Cardiac fibroblast (primary cell): Measurements from ENCODE around the gene ITGA8.

ENCODE experiments used
- DNase-seq, 2 donors: peaks; one replicate each; pipeline versions ENCODE4 v3.0.0 to v3.0.0-alpha.2; 2010; ENCODE audit warnings: low read depth in 2 of 2
- H3K4me3 ChIP-seq, 2 donors: replicated peaks in 1 of 2; 1 replicate in 1 of 2; 2 replicates in 1 of 2; pipeline ENCODE4 v1.5.1; 2011; ENCODE audit warnings: low read depth in 2 of 2, low read length in 2 of 2, mild to moderate bottlenecking in 2 of 2, moderate library complexity in 1 of 2
- TF ChIP-seq, protein P1 (sequence below): IDR thresholded peaks from one replicate; pipeline ENCODE4 v1.5.1; 2011; ENCODE audit warnings: low read depth, mild to moderate bottlenecking, low read length, inconsistent platforms

ITGA8 gene

GRCh38 chr10:15606377-15606776 lies 113.3 kb downstream of the ITGA8 start:
- no peak for DNase-seq
- H3K4me3 ChIP-seq = no peak overlapping the region
- TF ChIP-seq, protein P1, sequence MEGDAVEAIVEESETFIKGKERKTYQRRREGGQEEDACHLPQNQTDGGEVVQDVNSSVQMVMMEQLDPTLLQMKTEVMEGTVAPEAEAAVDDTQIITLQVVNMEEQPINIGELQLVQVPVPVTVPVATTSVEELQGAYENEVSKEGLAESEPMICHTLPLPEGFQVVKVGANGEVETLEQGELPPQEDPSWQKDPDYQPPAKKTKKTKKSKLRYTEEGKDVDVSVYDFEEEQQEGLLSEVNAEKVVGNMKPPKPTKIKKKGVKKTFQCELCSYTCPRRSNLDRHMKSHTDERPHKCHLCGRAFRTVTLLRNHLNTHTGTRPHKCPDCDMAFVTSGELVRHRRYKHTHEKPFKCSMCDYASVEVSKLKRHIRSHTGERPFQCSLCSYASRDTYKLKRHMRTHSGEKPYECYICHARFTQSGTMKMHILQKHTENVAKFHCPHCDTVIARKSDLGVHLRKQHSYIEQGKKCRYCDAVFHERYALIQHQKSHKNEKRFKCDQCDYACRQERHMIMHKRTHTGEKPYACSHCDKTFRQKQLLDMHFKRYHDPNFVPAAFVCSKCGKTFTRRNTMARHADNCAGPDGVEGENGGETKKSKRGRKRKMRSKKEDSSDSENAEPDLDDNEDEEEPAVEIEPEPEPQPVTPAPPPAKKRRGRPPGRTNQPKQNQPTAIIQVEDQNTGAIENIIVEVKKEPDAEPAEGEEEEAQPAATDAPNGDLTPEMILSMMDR = no peak

GRCh38 chr10:15605740-15606369 lies 113.9 kb downstream of the ITGA8 start:
- TF ChIP-seq, protein P1 = no peak
- no peak overlapping the region for H3K4me3 ChIP-seq
- DNase-seq = no peak

DNA sequence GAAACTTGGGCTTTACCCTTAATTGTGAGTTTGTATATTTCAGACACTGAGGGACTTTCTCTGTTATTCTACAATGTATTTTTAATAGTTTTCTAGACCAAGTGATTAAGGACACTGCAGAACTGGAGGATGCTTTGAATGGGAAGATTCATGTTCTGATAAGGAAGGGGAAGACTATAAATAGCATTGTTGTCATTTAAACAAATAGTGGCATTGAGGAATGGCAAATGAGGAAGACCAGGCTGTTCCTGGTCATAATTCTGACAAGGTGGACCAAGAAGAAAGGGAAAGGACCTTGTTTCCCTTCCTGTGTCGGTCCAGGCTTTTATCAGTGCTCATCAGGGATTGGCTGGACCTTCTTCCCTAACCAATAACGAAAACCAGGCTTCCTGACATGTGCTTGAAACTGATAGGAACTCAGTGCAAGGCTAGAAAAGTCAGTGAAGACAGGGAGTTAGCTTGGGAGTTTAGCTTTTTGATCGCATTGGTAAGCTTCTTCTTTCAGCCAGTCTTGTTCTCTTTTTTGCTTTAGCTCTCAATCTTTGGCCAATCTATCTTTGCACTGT lies 116.2 kb downstream of the ITGA8 start:
- TF ChIP-seq, protein P1 = no peak
- H3K4me3 ChIP-seq = no peak overlapping the region
- DNase-seq = no peak

GRCh38 chr10:15601819-15602218 lies 117.9 kb downstream of the ITGA8 start:
- H3K4me3 ChIP-seq = no peak overlapping the region
- TF ChIP-seq, protein P1 = no peak
- DNase-seq = no peak

DNA sequence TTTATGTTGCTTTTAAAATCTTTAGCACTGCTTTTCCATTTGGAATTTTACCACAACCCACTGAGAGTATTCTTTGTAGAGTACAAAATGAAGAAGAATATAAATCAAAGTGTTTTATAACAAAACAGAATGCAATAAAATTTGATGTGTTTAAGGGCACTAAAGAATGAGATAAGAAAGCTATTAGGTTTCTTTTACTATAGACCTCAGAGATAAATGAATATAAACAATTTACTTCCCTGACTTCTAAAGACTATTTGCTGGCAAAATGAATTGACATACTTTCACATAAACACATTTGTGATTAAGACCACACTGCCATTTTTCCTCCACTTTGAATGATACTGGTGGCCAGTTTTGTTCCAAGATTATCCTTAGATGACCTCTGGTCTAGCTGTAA lies 124.5 kb downstream of the ITGA8 start:
- TF ChIP-seq, protein P1 = no peak
- DNase-seq = no peak
- H3K4me3 ChIP-seq = no peak overlapping the region

DNA sequence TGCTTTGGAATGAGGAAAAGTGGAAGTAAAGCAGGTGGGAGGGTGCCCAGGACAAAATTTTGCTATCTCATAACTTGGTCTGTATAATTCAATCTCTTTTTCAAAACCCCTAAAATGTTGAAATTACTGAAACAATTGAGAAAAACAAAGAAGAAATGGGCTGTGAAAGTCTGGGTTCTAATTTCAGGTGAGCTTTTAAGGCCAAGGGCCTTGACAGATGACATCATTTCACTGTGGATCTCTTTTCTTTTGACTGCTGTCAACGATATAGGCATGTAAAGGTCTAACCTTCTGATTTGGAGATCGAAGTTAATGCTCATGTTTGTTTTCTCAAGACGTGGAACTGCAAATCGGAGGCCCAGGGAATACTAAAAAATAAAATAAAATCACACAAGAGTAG lies 127.8 kb downstream of the ITGA8 start:
- TF ChIP-seq, protein P1 = no peak
- H3K4me3 ChIP-seq = no peak overlapping the region
- DNase-seq = no peak

DNA sequence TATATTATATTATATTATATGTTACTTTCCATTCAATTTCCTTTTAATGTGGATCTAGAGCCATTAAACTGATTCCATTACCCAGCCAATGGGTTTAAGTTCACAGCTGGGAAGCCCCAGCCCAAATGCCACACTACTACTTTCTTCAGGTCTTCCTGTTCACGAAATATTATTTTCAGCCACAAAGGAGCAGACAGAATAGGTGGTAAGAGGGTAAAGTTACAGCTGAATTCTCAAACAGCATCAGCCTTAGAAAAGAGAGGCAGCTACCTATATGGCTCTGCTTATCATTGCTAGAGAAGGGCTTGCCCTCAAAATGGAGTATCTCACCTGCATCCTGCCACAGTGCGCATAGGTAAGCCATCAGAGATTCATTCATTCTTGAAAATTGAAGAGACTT lies 128.3 kb downstream of the ITGA8 start:
- no peak overlapping the region for H3K4me3 ChIP-seq
- TF ChIP-seq, protein P1 = no peak
- no peak for DNase-seq
